GM12801 (cell line): ENCODE measurements around the gene PARVB.

ENCODE experiments used
- TF ChIP-seq, protein P1 (sequence below): IDR thresholded peaks from one replicate; pipeline ENCODE4 v1.5.1; 2011; ENCODE audit warnings: control low read depth; ENCODE audit not compliant: insufficient read length; ENCODE audit errors: extremely low read depth

The PARVB gene

DNA sequence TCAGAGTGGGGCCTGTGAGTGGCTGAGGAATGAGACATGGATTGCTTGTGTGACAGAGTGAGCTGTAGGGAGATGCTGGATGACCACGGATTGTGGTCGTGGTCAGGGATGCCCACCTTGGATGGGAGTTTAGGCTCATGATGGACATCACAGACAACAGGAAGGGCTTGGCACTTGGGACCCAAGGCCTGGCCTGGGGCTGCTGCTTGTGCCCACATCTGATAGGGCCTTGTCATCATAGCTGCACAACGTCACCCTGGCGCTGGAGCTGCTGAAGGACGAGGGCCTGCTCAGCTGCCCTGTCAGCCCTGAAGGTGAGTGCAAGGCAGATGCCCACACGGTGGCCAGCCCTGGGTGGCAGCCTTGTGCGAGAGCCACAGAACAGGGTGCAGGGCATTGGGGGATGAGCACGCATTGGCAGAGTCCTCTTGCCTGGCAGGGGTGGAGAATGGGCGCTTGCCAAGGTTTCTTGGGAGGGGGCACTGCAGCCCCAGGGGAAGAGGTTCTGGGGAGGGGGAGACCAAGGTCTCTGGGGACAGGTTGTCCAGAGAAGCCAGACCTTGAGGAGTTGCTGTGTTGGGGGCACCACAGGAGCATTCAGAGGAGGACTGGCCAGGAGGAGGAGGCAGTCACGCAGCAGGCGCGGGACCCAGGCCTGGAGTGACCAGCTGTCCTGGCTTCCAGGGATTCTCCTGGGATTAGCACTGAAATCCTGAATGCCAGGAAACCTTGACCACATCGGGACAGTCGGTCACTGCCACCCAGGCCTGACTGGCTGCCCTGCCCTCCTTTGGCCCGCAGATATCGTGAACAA lies 181.6 kb downstream of the PARVB start:
- TF ChIP-seq, protein P1, sequence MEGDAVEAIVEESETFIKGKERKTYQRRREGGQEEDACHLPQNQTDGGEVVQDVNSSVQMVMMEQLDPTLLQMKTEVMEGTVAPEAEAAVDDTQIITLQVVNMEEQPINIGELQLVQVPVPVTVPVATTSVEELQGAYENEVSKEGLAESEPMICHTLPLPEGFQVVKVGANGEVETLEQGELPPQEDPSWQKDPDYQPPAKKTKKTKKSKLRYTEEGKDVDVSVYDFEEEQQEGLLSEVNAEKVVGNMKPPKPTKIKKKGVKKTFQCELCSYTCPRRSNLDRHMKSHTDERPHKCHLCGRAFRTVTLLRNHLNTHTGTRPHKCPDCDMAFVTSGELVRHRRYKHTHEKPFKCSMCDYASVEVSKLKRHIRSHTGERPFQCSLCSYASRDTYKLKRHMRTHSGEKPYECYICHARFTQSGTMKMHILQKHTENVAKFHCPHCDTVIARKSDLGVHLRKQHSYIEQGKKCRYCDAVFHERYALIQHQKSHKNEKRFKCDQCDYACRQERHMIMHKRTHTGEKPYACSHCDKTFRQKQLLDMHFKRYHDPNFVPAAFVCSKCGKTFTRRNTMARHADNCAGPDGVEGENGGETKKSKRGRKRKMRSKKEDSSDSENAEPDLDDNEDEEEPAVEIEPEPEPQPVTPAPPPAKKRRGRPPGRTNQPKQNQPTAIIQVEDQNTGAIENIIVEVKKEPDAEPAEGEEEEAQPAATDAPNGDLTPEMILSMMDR, result no peak

GRCh38 chr22:44206330-44206645 lies 182.2 kb downstream of the PARVB start:
- TF ChIP-seq, protein P1, result no peak

GRCh38 chr22:44206696-44207095 lies 182.6 kb downstream of the PARVB start:
- TF ChIP-seq, protein P1, result no peak

- TF ChIP-seq, protein P1, result no peak
Observed at GRCh38 chr22:44207173-44207980, 183.3 kb downstream of the PARVB start.

DNA sequence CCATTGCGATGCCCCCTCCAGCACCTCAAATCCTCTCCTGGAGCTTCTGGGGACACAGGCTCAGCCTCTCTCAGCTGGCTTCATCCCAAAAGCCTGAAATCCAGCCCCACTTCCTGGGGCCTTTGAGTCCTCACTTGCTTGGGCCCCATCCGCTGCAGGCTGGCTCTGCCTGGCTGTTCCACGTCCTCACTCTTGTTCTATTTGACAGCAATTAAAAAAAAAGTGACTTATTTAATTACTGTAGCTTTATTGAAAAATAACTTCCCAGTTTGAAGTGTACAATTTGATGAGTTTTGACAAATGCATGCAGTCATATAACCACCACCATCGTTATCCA lies 183.8 kb downstream of the PARVB start:
- TF ChIP-seq, protein P1, result no peak

GRCh38 chr22:44209343-44209742 lies 185.2 kb downstream of the PARVB start:
- TF ChIP-seq, protein P1, result no peak

DNA sequence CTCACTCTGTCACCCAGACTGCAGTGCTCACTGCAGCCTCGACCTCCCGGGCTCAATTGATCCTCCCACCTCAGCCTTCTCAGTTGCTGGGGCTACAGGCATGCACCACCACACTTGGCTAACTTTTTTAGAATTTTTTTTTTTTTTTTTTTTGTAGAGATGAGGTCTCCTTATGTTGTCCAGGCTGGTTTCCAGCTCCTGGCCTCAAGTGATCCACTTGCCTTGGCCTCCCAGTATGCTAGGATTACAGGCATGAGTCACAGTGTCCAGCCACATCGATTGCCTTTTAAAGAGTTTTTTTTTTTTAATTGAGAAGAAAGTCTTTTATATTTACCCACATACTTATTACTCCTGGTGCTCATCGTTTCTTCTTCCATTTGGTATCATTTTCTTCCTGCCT lies 186.6 kb downstream of the PARVB start:
- TF ChIP-seq, protein P1, result no peak
